ENCODE measurements around the gene TAF7. TPM values are rescaled to one million over a fixed set of nuclear protein-coding genes. Genes with fewer than 3 reads are reported as not detected.

The TAF7 gene
- total RNA-seq, 1 experiment from 2014 or later: 40.9 TPM

GRCh38 chr5:141328231-141328630 lies 7.6 kb upstream of the TAF7 start:
- H3K27me3 ChIP-seq (ENCODE audit: insufficient read depth, low read length): no peaks in the 10 kb centered on the region
- no peak overlapping the region for H3K4me3 ChIP-seq (replicated peaks in 1 of 2; ENCODE audit: low read depth in 1 of 2, low read length in 2 of 2)
- no TSS peak for BruUV-seq (replicated peaks)
- intact Hi-C loops (cut with micrococcal nuclease): no loop called here
- H3K9me3 ChIP-seq (ENCODE audit: control insufficient read depth in 1 of 2, insufficient read depth in 1 of 2, low read depth in 1 of 2, low read length in 2 of 2): no peaks in the 10 kb centered on the region
- H3K27ac ChIP-seq (ENCODE audit: low read depth, low read length): no peak overlapping the region
- no peak overlapping the region for H2AFZ ChIP-seq (ENCODE audit: low read depth, low read length, poor library complexity, severe bottlenecking)
- H3K36me3 ChIP-seq (ENCODE audit: control insufficient read depth in 1 of 2, insufficient read depth in 2 of 2, low read length in 2 of 2): no peaks in the 10 kb centered on the region
- H3K9ac ChIP-seq (ENCODE audit: low read length): no peak overlapping the region
- ATAC-seq: no peak
- RAD21 ChIA-PET (ENCODE audit: low non-redundant PET in 1 of 2, low total read pairs in 2 of 2, uncharacterized antibody in 2 of 2, unreplicated experiment in 2 of 2): no interaction called here
- H4K20me1 ChIP-seq (ENCODE audit: insufficient read depth): no peaks in the 10 kb centered on the region
- CTCF ChIA-PET: interaction anchor here (1.7 kb wide), 1 partner anchor 8 kb away, joined by 6 read pairs; the partner anchor contains the start of gene TAF7
- DNase-seq (ENCODE audit: low read depth, low spot score): no peak
- H3K79me2 ChIP-seq (ENCODE audit: insufficient read depth, low read length): no peaks in the 10 kb centered on the region
- H3K4me2 ChIP-seq (ENCODE audit: low read length): no peak overlapping the region
- POLR2A ChIA-PET: no interaction called here
- H3K4me1 ChIP-seq (ENCODE audit: control insufficient read depth in 1 of 2, insufficient read depth in 2 of 2, low read length in 2 of 2): no peaks in the 10 kb centered on the region
- H3K9me2 ChIP-seq (ENCODE audit: insufficient read depth): no peaks in the 10 kb centered on the region
- TF ChIP-seq REST (IDR thresholded peaks at IDR 0.05; ENCODE audit: low read depth): no peak

- H3K9me3 ChIP-seq (ENCODE audit: control insufficient read depth in 1 of 2, insufficient read depth in 1 of 2, low read depth in 1 of 2, low read length in 2 of 2): peaks cover 0 to 4% of the 10 kb centered on the region in 2 experiments; a peak in 2 of 4 replicates
- ChIA-PET RAD21 (ENCODE audit: low non-redundant PET in 1 of 2, low total read pairs in 2 of 2, uncharacterized antibody in 2 of 2, unreplicated experiment in 2 of 2) (no interaction called here), CTCF (no interaction called here), POLR2A (no interaction called here)
- H3K36me3 ChIP-seq (ENCODE audit: control insufficient read depth in 1 of 2, insufficient read depth in 2 of 2, low read length in 2 of 2): no peaks in the 10 kb centered on the region
- H3K79me2 ChIP-seq (ENCODE audit: insufficient read depth, low read length): no peaks in the 10 kb centered on the region
- H3K4me1 ChIP-seq (ENCODE audit: control insufficient read depth in 1 of 2, insufficient read depth in 2 of 2, low read length in 2 of 2): peaks cover 0 to 2% of the 10 kb centered on the region in 2 experiments; a peak in 1 of 4 replicates
- H3K27ac ChIP-seq (ENCODE audit: low read depth, low read length): no peak overlapping the region
- H3K9me2 ChIP-seq (ENCODE audit: insufficient read depth): no peaks in the 10 kb centered on the region
- H3K27me3 ChIP-seq (ENCODE audit: insufficient read depth, low read length): no peaks in the 10 kb centered on the region
- no peak overlapping the region for H3K4me3 ChIP-seq (replicated peaks in 1 of 2; ENCODE audit: low read depth in 1 of 2, low read length in 2 of 2)
- BruUV-seq (replicated peaks): no TSS peak
- H3K4me2 ChIP-seq (ENCODE audit: low read length): no peak overlapping the region
- intact Hi-C loops (cut with micrococcal nuclease): no loop called here
- H4K20me1 ChIP-seq (ENCODE audit: insufficient read depth): no peaks in the 10 kb centered on the region
- ATAC-seq (no peak), DNase-seq (ENCODE audit: low read depth, low spot score) (no peak)
- no peak overlapping the region for H3K9ac ChIP-seq (ENCODE audit: low read length)
- H2AFZ ChIP-seq (ENCODE audit: low read depth, low read length, poor library complexity, severe bottlenecking): no peak overlapping the region
- TF ChIP-seq SRF (IDR thresholded peaks at IDR 0.05; ENCODE audit: low read depth) (no peak), FOSL1 (IDR thresholded peaks at IDR 0.05; ENCODE audit: low read depth) (no peak), POLR2A (IDR thresholded peaks at IDR 0.05; ENCODE audit: borderline replicate concordance, extremely low read depth, insufficient read depth, insufficient read length) (no peak), JUND (IDR thresholded peaks at IDR 0.05) (no peak), TCF7L2 (IDR thresholded peaks at IDR 0.05; ENCODE audit: borderline replicate concordance, extremely low read depth, insufficient read depth, insufficient read length) (no peak), EZH2 (IDR thresholded peaks at IDR 0.05) (no peak), POLR2AphosphoS5 (IDR thresholded peaks at IDR 0.05; ENCODE audit: low read depth, low read length) (no peak), ZFX (IDR thresholded peaks at IDR 0.05) (no peak)
- TF ChIP-seq, protein P1, sequence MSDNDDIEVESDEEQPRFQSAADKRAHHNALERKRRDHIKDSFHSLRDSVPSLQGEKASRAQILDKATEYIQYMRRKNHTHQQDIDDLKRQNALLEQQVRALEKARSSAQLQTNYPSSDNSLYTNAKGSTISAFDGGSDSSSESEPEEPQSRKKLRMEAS (IDR thresholded peaks at IDR 0.05): no peak
- TF ChIP-seq, protein P2, sequence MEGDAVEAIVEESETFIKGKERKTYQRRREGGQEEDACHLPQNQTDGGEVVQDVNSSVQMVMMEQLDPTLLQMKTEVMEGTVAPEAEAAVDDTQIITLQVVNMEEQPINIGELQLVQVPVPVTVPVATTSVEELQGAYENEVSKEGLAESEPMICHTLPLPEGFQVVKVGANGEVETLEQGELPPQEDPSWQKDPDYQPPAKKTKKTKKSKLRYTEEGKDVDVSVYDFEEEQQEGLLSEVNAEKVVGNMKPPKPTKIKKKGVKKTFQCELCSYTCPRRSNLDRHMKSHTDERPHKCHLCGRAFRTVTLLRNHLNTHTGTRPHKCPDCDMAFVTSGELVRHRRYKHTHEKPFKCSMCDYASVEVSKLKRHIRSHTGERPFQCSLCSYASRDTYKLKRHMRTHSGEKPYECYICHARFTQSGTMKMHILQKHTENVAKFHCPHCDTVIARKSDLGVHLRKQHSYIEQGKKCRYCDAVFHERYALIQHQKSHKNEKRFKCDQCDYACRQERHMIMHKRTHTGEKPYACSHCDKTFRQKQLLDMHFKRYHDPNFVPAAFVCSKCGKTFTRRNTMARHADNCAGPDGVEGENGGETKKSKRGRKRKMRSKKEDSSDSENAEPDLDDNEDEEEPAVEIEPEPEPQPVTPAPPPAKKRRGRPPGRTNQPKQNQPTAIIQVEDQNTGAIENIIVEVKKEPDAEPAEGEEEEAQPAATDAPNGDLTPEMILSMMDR (IDR thresholded peaks at IDR 0.05 in 2 of 3, conservative IDR thresholded peaks at IDR 0.05 in 1 of 3; ENCODE audit: borderline replicate concordance in 1 of 3, insufficient read depth in 1 of 3, low read depth in 2 of 3, low read length in 2 of 3): no peak
Observed at GRCh38 chr5:141326088-141326854, 5.7 kb upstream of the TAF7 start.
